Activated CD4-positive, CD25-positive, alpha-beta regulatory T cell treated with anti-CD3 and anti-CD28 coated beads, Interleukin-2, amount 50 U/mL, for 16 hours (primary cell): ENCODE data around the gene INSIG1.

Source experiments
- DNase-seq: peaks from one replicate; pipeline ENCODE4 v3.0.0-alpha.2; 2020; ENCODE audit warnings: low read depth, low spot score

The INSIG1 gene

DNA sequence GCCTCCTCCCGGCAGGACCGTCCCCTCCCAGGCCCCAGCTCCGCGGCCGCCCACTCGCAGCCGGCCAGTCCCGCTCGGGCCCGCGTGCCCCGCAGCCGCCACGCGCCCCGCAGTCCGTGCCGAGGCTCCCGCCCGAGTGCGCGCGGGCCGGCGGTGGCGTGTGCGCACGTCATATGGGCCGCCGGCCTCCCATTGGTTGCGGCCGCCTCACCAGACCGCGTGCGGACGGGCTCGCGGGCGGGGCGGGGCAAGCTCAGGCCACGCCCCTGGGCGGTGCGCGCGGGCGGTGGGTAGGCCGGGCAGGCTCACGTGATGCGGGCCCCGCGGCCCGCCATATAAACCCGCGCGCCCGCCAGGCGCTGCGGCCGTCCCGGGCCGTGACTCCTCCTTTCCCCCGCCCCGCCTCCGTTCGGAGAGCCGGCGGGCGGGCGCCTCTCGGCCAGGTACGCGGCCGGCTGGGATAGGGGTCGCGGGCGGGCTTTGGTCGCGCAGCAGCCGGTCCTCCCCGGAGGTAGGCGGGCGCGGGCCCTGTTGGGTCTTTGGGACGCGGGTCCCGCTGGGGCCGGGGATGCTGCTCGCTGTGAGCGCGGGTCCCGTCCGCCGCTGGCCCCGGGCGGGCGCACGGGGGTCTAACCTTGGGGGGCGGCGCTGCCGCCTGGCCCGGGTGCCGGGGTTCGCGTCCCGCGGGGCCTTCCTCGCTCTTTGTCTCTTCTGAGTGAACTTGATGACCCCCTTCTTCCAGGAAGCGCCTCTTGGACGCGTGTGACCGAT, at the start of gene INSIG1:
Gene INSIG1 (plus strand): TSS at position 362 of the 771 bp plus-strand sequence. CDS start 408 bp downstream, at position 770.
- peak; percentile 81 for DNase-seq

GRCh38 chr7:155248366-155248756, 49.3 kb upstream of the INSIG1 start:
- DNase-seq: no peak

- DNase-seq: no peak
Observed at GRCh38 chr7:155251831-155252230, 45.8 kb upstream of the INSIG1 start.

GRCh38 chr7:155252444-155252887, 45.2 kb upstream of the INSIG1 start:
- no peak for DNase-seq

DNA sequence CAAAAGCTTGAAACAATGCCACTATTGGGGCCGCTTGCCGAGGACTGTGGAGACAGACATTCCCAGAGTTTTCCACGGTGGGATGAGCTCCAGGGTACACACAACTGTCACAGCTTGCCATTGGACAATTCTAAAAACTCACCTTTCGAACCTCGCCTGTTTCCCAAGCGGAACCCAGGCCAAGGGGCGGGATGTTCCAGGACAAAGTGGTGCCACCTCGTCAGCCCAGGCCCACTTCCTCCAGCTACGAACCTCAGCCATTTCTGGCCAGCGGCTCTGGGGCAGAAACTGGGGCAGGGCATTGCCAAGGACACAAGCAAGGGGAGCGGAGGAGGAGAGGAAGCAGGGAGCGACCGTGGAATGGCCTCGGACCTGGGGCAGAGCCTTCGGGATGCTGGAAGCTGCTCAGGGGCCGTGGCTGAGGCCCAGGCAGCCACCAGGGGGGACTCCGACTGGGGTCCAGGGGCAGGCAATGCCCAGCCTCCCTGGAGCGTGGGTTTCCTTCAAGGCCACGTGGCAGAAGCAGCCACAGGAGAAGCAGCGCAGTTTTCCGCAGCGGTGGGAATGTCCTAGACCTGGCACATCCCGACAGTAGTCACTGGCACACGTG, 44.7 kb upstream of the INSIG1 start:
- DNase-seq: no peak

GRCh38 chr7:155254018-155254417, 43.7 kb upstream of the INSIG1 start:
- no peak for DNase-seq

GRCh38 chr7:155255071-155255470, 42.6 kb upstream of the INSIG1 start:
- no peak for DNase-seq

DNA sequence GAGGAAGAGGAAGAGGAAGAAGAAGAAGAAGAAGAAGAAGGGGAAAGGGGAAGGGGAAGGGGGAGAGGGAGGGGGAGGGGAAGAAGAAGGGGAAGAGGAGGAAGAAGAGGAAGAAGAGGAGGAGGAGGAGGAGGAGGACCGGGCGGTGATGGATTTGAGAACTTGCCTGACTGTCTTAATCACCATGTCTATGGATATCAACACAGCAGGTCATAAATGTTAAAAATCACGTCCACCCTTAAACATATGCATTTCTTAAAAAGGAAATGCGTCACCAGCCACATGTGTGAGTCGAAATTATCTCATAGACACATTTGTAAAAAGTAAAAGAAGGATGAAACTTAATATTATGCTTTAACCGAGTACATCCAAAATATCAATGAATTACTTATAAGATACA, 42.1 kb upstream of the INSIG1 start:
- no peak for DNase-seq

- DNase-seq: no peak
Observed at GRCh38 chr7:155256081-155256760, 41.5 kb upstream of the INSIG1 start.

DNA sequence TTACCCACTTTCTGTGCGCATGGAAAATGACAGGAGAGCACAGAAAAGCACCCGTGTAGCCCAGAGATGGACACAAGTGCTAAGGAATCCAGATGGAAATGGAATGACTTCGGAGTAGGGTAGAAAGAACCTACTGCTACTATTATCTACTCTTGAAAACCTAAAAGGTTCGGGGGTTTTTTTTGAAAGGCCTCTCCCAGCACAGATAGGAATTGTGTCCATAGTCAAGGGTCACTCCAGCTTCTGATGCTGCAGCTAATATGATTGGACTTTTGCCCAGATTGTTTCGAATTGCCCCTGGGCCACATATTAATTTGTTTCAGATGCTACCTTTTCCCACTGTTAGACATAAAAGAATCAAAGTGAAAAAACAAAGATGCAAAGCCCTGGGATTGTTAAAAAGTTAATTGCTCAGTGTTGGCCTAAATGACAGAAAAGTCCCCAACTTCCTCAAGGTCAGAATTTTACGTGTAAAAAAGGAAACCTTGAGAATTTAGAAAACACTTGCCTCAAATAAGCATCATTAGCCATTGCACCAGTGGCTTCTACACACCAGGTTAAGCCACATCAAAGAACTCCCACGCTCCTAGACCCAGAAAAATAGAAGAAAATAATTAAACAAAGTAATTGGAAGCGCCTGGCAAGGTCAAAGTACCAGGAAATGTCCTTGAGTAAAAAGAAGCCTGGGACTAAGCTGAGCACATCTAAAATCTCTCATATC, 40.8 kb upstream of the INSIG1 start:
- no peak for DNase-seq

- DNase-seq: no peak
Observed at GRCh38 chr7:155257482-155258225, 40.0 kb upstream of the INSIG1 start.

GRCh38 chr7:155258226-155258560, 39.5 kb upstream of the INSIG1 start:
- no peak for DNase-seq

GRCh38 chr7:155259866-155260497, 37.7 kb upstream of the INSIG1 start:
- DNase-seq: no peak

GRCh38 chr7:155260498-155260872, 37.2 kb upstream of the INSIG1 start:
- no peak for DNase-seq

DNA sequence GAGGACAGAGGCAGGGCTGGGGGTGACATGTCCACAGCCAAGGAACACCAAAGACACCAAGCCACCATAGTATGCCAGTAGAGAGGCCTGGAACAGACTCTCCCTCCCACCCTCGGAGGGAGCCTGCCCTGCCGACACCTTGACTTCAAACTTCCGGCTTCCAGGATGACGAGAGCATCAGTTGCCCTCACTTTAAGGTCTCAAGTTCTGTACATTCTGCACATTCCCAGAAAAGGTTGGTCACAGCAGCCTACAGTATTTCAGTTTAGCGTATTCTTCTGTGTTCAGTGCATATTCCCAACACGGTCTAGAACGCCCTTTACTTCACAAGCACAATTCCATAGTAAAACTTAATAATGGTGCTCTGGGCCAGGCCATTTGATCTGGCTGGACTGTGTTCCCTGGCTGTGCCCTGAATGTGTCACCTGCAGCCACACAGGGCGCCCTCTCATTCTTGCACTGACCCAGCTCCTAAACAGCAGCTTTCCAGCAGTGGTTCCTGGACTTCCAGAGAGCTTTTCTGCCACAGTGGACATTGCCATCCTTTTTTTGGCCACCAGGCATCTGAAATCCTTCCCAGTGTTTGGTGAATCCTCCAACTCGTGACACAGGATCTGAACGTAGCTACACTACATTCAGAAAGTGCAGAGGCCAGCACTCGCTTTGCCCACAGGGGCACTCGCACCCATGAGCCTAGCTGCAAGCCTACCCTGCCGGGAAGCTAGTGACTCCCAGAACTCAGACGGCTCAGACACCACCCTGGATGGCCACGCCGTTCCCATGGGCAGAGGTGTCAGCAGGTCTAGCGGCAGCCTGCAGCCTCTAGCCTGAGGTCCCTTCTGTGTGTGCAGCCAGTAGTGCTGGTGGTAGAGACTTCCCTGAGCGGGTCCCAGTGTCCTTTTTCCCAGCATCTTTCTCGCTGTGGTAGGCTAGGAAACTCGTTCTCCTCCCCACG, 36.4 kb upstream of the INSIG1 start:
- no peak for DNase-seq

- no peak for DNase-seq
Observed at GRCh38 chr7:155262031-155262430, 35.6 kb upstream of the INSIG1 start.

- no peak for DNase-seq
Observed at GRCh38 chr7:155263051-155263450, 34.6 kb upstream of the INSIG1 start.

DNA sequence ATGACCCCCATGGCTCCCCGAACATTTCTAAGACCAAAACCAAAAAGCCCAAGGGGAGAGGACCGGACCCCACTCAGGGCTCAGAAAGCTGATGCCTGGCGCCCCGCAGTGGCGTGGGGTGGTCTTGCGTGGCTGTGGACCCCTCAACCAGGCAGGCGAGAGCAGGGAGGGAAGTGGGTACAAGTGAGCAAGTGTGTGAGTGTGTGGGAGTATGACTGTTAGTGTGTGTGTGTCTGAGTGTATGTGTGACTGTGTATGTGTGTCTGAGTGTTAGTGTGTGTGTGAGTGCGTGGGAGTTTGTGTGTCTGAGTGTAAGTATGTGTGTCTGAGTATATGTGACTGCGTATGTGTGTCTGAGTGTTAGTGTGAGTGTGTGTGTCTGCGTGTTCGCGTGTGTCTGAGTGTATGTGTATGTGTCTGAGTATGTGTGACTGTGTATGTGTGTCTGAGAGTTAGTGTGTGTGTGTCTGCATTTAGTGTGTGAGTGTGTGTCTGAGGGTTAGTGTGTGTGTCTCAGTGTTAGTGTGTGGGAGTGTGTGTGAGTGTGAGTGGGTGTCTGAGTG, 34.0 kb upstream of the INSIG1 start:
- no peak for DNase-seq

DNA sequence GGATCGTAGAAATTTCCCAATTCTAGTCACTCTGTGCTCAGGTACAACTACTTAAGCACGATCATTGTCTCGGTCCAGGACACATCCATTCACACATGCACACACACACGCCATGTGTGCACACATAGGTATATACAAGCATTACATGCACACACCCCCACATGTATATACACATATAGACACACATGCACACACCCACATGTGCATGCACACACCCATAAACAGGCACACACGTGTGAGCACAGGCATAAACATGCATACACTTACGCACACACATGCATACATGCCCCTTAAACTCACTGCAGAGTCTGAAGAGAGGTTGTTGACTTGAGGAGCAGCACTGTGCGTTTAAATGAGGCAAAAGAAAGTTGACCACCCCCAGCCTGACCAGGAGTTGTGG, 32.5 kb upstream of the INSIG1 start:
- no peak for DNase-seq

GRCh38 chr7:155265961-155266360, 31.7 kb upstream of the INSIG1 start:
- DNase-seq: no peak
